Hematopoietic multipotent progenitor cell treated with erythropoietin and hydrocortisone succinate and interleukin-3 and kit ligand, for 17 days (in vitro differentiated cells): Measurements from ENCODE around the gene KIFC3.
"Not testable (repeated sequence)": the region's sequence is repeated elsewhere in the genome, so short reads cannot be mapped to it uniquely, and the experiment has no call there.

Experiments used
- DNase-seq: peaks from one replicate; pipeline ENCODE4 v3.0.0-alpha.2; 2015; ENCODE audit warnings: low spot score

Gene KIFC3

GRCh38 chr16:57824888-57825287 is 22.6 kb upstream of the KIFC3 start:
- no peak for DNase-seq

GRCh38 chr16:57823836-57824235 is 21.5 kb upstream of the KIFC3 start:
- no peak for DNase-seq

DNA sequence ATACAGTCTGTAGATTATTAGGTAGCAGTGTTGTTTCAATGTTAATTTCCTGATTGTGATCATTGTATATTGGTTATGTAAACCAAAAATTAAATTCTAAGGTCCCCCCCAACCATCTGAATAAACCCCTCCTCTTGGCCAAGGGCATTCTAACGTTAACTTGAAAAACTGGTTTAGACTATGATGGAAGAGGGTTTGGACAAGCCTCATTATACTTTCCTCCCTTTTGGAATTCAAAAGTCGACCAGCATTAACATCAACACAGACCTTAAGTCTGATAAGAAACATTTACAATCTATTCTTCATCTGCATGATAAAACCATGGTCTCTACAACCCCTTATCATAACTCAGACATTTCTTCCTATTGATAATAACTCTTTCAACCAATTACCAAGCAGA is 20.6 kb upstream of the KIFC3 start:
- no peak for DNase-seq

- no peak for DNase-seq
Observed at GRCh38 chr16:57822018-57822553, 19.8 kb upstream of the KIFC3 start.

- no peak for DNase-seq
Observed at GRCh38 chr16:57821149-57821971, 19.1 kb upstream of the KIFC3 start.

DNA sequence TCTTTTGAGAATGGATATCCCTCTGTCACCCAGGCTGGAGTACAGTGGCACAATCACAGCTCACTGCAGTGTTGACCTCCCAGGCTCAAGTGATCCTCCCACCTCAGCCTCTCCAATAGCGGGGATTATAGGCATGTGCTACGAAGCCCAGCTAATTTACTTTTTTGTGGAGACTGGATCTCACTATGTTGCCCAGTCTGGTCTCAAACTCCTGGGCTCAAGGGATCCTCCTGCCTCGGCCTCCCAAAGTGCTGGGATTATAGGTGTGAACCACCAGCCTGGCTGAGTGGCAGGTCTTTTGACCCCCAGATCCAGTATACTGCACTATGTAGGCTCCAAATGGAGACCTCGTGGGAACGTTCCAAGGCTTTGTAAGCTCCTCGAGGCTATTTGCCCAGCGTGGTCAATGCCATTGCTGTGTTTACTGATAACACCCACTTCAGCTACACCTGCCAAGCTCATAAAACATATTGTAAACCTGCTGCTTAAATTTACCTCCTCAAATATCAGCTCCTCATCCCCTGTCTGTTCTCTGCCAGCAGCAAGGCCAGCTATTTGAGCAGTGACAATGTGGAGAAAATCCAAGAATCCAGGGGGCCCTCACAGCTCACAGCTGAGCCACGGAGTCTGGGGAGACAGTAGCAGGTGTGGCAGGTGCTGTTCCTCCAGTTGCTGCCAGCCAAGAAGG is 16.2 kb upstream of the KIFC3 start:
- DNase-seq: no peak

DNA sequence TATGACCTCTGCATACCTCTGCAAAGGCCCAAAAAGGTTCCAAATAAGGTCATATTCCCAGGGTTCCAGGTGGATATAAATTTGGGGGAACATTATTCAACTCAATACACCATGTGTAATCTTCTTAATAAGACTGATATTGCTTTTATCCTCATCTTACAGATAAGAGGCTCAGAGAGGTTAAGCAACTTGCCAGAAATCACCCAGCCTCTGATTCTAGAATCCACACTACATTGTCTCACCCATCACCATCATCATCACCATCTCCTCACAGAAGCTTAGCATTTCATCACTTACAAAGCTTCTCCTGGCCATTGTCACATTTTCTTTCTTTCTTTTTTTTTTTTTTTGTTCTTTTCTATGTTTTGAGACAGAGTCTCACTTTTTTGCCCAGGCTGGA is 15.4 kb upstream of the KIFC3 start:
- no peak for DNase-seq

GRCh38 chr16:57815987-57816745 is 13.9 kb upstream of the KIFC3 start:
- DNase-seq: no peak

DNA sequence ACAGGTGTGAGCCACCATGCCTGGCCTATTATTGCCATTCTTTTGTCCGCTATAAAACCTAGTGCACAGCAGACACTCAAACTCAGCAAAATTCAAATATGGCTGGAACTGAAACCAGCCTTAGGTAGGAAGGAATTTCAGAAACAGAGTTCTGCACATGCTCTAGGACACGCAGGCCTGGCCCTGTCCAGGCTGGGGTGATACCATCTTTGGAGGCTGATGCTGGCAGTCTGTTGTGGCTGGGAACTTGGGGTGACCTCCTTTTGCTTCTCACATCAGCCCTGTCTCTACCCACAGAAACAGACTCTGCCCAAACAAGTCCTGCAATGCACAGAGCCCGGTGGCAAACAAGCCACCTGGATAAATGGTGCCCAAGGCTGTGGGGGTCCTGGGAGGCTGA is 12.6 kb upstream of the KIFC3 start:
- no peak for DNase-seq

DNA sequence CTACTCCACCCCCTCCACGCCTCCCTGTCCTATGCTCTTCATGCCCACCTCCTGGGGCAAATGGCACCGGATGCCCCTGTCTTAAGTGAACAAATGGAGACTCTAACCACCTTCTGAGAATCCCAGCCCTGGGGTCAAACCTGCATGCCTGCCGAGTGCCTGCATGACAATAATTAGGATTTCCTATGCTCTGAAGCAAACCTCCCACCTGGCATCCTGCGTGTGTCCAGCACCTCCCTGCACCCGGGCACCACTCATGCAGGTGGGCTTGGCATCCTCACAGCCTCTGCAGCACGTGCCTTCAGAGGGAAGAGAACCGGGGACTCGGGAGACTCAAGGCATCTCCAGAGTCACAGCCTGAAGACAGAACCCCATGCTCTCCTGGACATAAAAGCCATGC is 11.2 kb upstream of the KIFC3 start:
- no peak for DNase-seq

GRCh38 chr16:57811340-57811739 is 9.0 kb upstream of the KIFC3 start:
- DNase-seq: not testable (repeated sequence)

- peak; percentile 91 for DNase-seq
Observed at GRCh38 chr16:57810197-57811031, 8.1 kb upstream of the KIFC3 start.

DNA sequence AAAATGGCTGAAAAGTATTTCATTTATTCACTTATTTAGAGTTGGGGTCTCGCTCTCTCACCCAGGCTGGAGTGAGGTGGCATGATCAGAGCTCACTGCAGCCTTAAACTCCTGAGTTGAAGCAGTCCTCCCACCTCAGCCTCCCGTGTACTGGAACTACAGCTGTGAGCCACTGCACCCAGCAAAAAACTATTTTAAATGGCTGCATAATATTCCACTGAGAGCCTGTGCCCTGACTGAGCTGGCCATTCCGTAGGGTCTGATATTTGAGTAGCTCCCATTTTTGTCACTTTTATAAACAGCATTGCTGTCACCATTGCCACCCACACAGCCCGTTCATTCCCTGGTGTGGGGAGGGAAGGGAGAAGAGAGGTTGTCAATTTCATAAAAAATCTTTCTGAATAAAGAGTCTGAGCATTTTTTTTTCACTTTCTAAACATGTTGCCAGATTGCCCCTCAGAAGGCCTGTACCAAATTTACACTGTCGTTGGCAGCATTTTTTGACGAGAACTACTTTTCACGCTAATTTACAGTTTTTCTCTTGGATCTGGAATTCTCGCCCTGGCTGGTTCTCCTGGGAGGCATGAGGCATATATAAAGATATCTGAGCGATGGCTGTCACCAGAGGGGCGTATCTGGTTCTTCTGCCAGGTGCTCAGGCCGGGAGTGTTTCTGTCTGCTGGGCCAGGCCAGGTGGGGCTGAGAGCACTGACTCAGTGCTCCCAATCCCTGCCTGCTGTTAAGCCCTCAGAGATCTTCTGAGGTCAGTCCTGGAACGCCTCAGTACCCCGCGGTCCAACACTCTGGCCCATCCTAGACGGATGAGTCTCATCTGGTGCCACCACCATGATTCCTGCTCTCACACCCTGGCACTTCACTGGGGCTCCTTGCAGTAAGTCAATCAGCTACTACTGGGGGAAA is 7.2 kb upstream of the KIFC3 start:
- no peak for DNase-seq

DNA sequence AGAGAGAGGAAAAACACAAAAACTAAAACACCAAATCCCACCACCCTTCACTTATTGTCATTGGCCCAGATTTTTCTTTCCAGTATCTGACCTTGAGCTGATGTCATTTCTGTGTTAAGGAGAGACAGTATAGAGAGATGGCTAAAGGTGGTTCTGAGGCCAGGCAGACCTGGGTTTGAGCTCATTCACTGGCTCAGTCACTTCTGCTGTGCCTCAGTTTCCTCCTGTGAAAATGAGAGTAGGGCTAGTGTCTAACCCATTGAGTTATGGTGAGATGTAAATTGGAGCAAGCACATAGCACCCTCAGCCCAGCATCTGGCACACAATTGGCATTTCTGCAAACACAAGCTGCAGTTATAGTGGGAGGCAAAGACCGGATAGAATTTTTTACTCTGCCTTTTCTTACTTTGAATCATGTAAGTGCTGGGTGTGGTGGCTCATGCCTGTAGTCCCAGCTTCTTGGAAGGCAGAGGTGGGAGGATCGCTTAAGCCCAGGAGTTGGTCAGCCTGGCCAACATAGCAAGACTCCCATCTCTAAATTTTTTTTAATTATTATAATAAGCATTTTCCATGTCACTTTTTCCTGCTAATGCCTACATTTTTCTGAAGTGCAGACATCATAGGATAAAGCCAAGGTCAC is 6.4 kb upstream of the KIFC3 start:
- DNase-seq: no peak

GRCh38 chr16:57807968-57808528 is 5.8 kb upstream of the KIFC3 start:
- DNase-seq: peak; percentile 67

GRCh38 chr16:57807252-57807967 is 5.1 kb upstream of the KIFC3 start:
- DNase-seq: no peak

GRCh38 chr16:57805176-57805575 is 2.9 kb upstream of the KIFC3 start:
- DNase-seq: no peak

GRCh38 chr16:57804111-57804837 is 2.0 kb upstream of the KIFC3 start:
- no peak for DNase-seq
